Fibroblast of peridontal ligament (primary cell): ENCODE data around the gene WDR4.
"Not testable (repeated sequence)": the region's sequence is repeated elsewhere in the genome, so short reads cannot be mapped to it uniquely, and the experiment has no call there.

ENCODE experiments used
- DNase-seq: peaks from one replicate; pipeline ENCODE4 v3.0.0-alpha.2; 2010; ENCODE audit errors: extremely low read depth

WDR4 gene

DNA sequence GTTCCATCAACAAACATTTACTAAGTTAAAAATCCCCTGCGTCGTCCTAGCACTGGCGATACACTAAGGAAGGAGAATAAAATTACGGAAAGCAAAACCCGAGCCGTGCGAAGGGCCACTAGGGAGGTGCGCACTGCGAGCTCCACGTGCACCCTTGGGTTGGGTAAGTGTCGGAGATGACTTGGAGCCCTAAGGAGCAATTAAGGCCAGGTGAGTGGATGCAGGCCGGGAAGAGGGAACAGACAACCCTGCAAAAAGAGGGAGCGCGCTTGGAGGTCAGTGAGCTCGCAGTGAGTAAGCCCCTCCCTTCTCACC, 704 bp downstream of the WDR4 start:
- DNase-seq: no peak

DNA sequence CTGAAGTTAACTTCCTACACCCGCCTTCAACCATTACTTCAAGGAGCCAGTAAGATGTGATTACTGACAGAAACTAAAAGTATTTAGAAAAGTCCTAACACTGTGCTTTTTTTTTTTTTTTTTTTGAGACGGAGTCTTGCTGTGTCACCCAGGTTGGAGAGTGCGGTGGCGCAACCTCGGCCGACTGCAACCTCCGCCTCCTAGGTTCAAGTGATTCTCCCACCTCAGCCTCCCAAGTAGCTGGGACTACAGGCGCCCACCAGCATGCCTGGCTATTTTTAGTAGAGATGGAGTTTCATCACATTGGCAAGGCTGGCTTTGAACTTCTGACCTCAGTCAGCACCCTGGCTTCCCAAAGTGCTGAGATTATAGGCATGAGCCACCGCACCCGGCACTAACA, 3.5 kb downstream of the WDR4 start:
- DNase-seq: not testable (repeated sequence)

DNA sequence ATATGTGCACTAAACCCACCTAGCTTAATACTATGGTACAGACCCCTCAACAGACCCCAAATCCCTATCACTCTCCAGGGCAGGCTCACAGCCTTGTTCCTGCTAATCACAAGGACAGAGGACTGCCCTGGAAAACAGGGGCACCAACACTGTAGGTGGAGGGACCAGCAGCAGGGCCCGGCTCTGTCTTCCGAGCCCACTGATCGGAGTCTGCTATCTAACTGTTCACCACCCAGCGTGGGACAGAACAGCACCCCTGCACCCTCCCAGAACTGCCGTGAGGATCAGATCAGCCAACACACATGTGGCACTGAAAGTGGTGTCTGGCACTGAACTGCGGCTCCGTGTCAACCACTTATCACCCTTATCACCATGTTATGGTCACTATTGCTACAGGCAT, 6.2 kb downstream of the WDR4 start:
- DNase-seq: no peak

DNA sequence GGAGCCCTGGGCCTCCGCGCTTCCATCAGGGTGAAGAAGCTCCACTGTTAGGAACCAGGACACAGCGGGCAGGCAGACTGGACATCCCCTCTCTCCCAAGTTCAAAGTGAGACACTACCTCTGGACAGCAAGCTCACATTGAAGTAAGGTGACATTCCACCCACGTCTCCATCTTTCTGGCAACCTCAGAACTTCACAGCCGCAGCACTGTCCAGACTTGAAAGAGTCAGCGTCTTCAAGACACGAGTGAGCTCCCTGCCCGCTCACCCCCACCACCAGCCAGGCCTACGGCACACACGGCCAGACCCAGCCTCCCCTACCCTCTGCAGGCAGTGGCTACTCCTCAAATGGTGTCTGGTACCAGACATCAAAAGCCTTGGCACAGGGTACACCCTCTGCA, 11.1 kb downstream of the WDR4 start:
- DNase-seq: no peak

DNA sequence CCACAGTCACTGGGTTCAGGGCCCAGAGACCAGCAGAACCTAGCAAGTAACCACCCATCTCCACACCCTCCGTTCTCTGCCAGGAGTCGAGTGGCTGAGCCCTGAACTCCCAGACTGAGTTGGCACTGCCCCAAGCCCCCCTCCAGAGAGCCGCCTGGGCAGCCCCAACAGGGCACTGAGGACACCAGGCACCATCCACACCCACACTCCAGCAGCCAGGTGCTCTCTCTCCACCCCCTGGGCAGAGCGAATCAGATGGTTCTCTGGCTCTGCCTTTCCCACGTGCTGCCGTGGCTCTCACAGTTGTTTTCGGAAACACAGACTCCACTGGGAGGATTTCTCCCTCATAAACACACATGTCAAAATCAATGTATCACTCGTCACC, 13.6 kb downstream of the WDR4 start:
- no peak for DNase-seq

DNA sequence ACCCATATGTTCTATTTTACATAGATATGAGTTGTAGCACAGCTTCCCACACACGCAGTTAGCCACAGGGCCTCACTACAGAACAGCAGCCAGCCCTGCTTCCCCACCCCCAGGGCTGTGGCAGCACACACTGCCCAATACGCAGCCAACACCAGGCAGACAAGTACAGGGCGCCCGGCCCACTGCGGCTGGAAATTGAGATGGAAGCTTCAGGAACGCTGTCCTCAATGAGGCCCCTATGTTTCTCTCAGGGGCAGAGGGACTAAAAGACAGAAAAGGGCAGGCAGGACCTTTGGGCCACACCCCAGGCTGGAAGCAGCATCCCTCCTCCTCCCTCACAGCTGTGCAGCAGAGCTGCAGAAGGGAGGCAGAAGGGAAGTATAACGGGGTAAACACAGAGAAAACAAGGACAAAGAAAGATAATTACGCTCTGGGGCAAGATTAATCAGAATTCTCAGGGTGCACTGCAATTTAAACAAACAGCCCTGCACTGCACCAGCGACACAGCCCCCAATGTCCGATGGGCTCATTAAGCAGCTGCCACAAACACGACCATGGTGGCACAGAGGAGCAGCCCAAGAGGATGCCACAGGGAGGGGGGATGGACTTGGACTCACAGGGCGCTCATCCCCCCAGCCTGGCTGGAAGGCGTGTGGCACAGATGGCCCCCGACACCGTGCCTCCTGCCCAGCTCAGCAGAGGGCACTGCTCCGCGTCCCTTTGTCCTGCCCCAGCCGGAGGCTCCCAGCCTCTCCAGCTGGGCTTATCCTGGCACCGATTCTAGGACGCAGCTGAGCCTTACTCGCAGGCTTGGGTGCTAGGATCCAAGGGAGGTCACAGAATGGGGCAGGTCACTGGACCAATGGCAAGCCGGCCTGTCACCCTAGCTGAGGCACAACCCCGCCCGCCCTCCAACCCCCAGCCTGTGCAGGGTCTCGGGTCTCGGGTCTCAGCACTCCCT, 14.2 kb downstream of the WDR4 start:
- no peak for DNase-seq

DNA sequence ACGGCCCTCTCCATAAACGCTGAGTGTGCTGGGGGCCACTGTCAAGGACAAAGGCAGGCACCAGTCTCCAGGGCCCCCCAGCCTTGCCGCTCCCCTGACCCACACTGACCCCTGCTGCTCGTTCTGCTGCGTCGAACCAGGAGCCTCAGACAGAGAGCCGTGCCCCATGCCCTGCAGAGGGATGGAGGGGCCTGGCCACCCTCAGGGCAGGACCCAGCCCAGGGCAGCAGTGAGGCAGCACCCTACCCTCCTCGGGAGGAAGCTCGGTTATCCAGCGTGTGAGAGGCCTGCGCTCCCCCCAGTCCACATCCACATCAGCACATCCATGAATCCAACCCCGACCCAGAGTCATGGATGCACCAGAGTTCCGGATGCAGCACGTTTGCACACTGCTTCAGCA, 15.1 kb downstream of the WDR4 start:
- no peak for DNase-seq

DNA sequence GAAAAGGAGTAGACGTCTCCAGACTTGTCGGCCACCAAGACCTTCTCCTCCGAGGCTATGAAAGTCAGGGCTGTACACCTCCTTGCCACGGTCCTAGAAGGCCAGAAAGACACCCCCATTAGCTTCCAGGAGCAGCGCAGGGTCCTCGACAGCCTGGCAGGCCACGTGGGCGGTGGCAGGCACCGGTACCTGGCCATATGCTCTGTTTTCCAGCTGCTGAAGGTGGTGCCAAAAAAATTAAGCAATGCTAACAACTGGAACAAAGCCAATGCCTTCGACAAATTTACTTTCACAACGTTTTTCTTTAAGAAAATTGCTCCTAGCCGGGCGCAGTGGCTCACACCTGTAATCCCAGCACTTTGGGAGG, 15.9 kb downstream of the WDR4 start:
- DNase-seq: no peak

DNA sequence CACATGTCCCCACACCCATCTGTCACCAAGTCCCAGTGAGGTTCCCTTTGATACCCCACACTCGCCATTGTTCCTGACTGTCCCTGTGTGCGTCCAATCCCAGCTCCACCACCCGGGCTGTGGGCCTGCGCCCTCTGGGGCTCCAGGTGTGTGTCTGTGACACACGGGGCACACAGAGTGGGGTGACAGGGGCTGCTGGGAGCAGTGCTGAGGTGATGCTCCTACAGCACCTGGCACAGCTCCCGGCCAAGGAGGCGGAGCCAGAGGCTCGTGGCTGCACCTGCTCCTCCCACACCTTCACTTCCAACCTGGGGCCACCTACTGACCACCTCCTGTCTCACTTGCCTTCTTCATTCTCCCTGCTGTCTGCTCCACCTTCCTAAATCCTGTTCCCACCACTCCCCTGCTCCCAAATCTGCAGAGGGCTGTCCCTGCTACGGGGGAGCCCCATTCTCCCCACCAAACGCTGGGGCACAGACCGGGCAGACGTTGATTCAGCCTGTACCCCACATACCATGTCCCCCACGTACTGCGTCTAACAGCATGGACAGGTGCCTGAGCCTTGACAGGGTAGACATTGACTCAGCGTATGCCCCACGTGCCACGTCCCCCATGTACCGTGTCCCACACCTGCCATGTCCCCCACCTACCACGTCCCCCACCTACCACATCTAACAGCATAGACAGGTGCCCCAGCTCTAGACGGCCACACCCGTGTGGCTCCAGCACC, 16.4 kb downstream of the WDR4 start:
- DNase-seq: no peak

DNA sequence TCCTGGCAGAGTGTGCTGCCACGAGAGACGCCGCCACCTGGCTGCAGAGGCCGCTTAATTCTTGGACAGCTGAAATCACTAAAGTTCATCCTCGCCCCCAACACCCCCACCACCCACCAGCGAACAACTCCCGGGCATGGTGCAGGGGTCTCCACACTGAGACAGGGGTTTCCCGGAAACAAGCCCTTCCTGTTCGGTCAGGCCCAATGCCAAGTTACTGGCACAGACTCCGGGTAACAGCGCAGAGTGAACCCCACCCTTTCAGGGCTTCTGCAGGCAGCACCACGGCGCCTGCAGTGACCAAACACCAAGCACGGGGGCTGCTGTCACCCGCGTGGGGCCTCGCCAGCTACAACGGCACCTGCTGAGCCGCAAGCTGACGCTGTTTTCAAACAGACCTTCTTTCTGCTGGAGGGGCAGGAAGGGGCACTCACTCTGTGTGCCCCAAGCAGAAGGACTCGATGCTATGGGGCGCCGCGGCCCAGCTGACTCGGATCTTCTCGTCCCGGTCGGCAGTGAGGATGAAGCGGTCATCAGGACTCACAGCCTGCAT, 17.4 kb downstream of the WDR4 start:
- DNase-seq: no peak

DNA sequence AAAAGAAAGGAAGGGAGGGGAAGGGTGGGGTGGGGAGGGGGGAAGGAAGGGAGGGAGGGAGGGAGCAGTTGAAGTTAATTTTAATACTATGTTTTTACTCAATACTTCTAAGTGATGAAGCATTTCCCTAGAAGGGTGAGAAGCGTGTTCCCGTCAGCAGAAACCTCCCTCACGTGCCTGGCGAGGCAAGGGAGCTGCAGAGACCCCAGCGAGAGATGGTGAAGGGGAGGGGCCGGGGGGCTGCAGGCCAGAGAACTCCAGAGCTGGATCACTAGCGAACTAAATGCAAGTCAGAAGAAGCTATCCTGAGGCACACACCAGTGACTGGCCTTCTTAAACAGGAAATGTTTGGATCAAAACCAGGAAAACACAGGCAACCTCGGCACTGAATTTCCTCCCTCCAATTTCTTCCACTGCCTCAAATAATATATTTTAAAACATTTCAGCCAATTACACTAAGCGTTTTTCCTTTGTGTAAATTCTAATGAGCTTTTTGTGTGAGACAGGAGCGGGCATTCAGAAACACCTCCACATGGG, 18.0 kb downstream of the WDR4 start:
- no peak for DNase-seq

DNA sequence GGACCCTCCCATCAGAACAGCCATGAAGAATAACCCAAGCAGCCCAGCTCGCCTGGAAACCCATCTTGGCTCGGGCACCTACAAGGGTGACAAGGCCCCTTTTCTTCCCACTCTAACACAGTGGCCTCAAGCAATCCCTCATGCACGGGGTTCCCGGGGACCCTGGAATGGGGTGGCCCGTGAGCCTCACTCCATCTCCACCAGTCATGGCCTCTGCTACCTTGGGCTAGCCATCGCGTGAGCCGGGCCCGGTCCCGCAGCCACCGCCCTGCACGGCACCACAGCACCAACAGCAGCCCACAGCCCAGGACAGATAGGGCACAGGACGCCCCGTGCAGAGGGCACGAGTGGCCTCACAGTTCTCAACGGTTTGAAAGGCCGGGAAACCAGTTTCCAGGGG, 19.0 kb downstream of the WDR4 start:
- no peak for DNase-seq

DNA sequence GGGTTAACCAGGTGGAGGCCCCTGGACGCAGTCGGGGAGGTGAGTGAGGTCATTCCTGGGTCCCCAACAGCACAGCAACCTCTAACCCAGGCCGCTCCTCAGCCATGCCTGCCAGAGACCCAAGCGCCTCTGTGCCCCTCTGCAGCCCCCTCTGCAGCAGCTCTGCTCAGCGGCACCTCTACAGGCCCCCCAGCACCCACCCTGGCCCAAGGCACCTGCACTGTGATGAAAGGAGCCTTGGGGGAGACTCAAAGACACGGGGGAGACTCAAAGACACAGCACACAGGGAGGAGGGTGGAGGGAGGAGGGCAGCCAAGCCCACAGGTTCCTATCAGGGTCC, 19.5 kb downstream of the WDR4 start:
- no peak for DNase-seq

DNA sequence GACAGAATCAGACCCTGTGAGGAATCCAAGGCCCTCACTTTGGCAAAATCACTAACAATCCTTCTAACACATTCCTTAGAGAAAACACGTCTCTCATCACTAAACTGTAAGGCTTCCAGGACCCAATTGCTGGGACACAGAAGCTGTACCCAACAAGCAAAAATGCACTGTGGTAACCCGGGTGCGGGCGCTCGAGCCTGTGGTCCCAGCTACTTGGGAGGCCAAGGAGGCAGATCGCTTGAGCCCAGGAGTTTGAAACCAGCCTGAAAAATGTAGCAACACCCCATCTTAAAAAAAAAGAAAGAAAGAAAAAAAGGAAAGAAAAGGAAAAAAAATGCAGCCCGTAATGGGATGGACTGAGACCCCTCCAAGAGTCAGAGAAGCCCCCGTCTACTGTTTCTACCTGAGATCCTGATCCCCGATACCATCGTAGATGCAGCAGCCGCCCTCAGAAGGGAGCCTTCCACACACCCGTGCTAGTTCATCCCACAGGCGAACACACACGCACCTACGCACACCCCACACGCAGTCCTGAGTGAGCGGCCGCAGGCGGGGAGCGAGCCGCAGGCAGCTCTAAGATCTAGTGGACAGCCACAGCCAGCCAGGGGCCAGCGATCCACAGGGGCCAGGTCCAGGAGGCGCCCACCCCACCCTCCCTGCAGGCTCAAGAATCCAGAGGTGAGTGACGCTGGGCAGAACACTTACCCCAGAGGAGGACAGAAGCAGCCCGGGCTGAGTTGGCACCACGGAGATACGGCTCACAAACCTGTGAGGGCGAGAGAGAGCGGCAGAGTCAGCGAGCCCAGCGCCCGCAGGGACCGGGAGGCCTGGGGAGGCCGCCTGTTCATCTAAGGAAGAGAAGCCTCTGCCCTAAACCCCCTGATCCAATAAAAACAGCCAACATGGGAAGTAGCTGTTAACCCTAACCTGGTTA, 20.1 kb downstream of the WDR4 start:
- no peak for DNase-seq

DNA sequence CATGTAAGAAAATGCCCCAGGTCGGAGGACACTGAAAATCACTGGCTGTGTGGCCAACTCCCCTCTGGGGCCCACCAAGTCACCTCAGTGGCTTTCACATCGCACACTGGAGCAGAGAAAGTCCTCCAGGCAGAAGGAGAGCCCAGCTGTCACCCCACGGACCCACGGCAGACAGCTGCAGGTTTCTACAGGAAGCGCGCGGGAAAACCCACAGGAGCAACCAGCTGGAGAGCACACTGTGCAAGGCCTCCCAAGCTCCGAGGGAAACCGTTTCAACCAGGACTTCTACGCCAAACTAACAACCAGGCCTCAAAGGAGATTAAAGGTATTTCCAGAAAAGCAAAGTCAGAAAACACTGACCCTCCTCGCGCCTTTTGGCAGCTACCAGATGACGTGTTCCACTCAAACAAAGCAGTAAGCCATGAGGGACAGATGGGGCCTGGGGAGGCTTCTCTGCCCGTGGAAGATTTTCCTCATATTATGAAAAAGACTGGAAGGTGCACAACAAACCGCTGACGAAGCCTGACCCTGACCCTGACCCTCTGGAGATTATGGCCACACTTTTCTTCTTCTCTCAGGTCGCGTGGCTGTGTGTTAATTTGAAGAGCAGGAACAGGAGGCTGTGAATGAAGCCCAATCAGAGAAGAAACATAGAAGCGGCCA, 21.0 kb downstream of the WDR4 start:
- DNase-seq: no peak

DNA sequence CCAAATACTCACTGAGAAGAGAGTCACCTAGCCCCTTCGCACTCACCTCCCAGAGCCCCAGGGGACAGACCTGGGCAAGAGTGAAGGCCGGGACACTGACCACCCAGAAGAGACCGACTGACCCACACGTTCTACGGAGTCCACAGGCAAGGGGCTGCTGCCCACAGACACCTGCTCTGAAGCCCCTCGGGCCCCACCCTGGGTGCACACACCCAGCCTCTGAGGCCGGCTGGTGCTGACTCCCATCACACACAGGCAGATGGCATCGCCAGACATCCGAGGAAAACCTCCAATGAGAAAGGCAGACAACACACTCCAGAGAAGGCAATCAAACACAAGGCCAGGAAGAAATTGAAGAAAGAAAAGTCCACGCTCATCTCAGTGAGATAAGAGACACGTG, 22.1 kb downstream of the WDR4 start:
- no peak for DNase-seq

DNA sequence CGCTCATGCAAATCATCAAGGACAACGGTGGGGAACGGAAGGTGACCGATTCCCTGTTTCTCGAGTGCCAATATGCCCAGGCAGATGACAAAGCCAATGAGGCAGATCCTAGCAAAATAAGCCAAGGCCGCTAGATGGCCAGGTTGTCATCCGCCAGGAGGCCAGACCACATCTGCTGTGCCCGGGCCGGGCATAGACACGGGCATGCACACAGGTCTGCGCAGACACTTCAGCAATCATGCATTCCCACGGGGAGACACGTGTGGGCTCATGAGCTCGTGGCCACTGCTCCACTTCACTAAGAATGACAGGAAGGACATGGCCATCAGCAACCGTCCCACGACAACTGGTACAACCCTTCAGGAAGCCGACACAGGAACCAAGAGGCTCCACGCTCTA, 23.4 kb downstream of the WDR4 start:
- no peak for DNase-seq

DNA sequence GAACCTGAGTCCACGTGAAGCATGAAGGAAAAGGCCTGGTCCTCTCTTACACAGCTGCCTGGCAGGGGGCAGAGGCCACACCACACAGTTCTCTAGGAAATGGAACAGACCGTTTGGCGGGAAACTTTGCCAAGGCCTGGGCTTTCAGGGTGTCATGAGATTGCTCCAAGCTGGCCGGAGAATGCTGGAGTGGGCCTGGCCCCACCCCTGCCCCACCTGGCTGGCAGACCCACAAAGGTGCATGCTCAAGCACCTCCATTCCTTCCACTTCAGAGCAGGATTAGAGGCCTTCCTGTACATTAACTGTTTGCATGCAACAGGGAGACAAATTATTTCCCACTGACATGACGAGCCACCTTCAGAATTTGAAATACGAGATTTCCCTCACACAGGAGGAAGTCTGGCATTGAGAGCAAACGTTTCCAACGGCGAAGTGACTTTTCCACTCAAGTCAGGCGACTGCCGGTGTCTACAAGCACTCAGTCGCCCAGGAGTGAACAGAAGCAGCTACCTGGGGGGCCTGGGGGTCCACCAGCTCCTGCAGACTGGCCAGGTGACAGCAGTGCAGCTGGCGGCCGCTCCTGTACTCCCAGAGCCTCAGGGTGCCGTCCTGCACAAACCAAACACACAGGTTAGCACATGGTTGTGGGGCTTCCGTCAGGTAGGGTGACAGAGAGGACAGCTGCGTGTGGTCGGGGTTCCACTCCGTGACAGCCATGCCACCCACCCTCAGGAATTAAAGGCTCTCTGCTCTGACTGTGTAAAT, 24.0 kb downstream of the WDR4 start:
- no peak for DNase-seq

DNA sequence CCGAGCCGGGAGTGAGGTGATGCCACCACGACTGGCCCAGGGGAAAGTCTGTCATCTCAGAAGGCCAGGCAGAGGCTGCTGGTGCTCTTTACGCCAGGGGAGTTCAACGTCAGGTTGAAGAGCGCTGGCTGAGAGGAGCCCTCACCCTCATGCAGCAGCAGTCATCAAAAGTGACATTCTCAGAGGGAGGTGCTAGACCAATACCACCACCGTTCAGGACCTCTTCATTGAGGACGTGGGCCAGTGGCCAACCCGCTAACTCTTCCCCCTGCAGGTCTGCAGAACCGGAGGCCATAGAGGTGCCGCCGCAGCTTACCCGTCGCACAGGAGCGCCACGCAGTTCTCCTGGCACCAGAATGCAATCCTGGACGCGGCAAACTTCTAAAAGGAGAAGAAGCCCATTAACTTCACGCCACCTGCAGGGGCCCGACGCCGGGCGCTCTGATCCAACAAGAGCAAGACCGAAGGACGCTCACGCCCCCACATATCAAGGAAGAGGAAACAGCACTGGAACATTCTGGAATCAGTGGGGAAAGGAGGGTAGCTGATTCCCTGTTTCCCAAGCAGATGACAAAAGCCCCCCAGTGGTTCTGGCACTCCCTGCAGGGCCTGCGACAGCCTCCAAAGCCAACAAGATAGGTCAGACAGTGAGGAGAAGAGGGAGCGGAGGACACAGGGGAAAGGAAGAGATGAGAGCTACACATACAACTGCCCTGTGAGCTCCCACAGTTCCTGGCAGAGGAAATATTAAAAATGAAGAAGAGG, 24.9 kb downstream of the WDR4 start:
- no peak for DNase-seq

DNA sequence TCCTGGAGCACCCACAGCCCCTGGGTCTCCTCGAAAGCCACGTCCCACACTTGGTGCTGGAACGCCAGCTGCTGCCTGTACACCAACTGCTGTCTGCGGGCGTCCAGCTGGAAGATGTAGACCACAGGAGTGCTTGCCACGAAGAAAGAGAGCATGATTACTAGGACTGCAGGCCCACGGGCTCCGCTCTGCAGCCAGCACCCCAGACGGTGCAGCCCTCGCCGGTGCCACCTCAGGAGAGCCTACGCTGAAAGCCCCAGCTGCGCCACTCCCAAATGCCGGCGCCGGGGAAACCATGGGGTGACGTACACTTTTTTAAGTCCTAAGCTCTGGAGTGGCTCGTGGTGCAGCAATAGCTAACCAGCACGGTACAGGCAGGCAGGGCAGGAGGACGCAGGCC, 25.7 kb downstream of the WDR4 start:
- no peak for DNase-seq
